Umbilical cord (tissue), 2 donors: ENCODE measurements around the gene CRABP1. TPM values are rescaled to one million over a fixed set of nuclear protein-coding genes. Genes with fewer than 3 reads are reported as not detected.

ENCODE experiments used
- DNase-seq: peaks from one replicate; pipeline ENCODE4 v3.0.0-alpha.2; 2015; ENCODE audit warnings: low spot score
- total RNA-seq: library from RNA; depleted of rRNA; stranded (reverse); fragments of >200 nt; gene quantifications from one replicate; pipeline ENCODE4 v1.2.3, GENCODE V29; 2014; ENCODE audit warnings: low replicate concordance; ENCODE audit not compliant: insufficient read depth

CRABP1 gene
- total RNA-seq, result 7.7 TPM

- DNase-seq, result no peak
These were observed at the start of gene CRABP1 for GRCh38 chr15:78340231-78341056. TSS of gene CRABP1 (plus strand) at chr15:78340353. CDS start at chr15:78340429, 76 bp downstream.

GRCh38 chr15:78291052-78291451 is 49.1 kb upstream of the CRABP1 start:
- no peak for DNase-seq

- DNase-seq, result peak; percentile 38
These were observed 48.5 kb upstream of the CRABP1 start for GRCh38 chr15:78291698-78292097.

GRCh38 chr15:78292219-78292618 is 47.9 kb upstream of the CRABP1 start:
- DNase-seq, result no peak

- DNase-seq, result peak; percentile 97
These were observed 40.8 kb upstream of the CRABP1 start, which contains the start of gene SKIC8 for GRCh38 chr15:78299101-78299930. TSS of gene SKIC8 (minus strand) at chr15:78299609. CDS start at chr15:78295686, 3,923 bp downstream.

- DNase-seq, result no peak
These were observed 38.8 kb upstream of the CRABP1 start for GRCh38 chr15:78301326-78301725.

- DNase-seq, result no peak
These were observed 38.3 kb upstream of the CRABP1 start for GRCh38 chr15:78301828-78302227.

GRCh38 chr15:78302579-78303312 is 37.4 kb upstream of the CRABP1 start:
- no peak for DNase-seq

- DNase-seq, result no peak
These were observed 35.7 kb upstream of the CRABP1 start for GRCh38 chr15:78304216-78305066.

GRCh38 chr15:78306176-78306774 is 33.9 kb upstream of the CRABP1 start:
- DNase-seq, result peak; percentile 75

GRCh38 chr15:78307976-78308375 is 32.2 kb upstream of the CRABP1 start:
- DNase-seq, result no peak

GRCh38 chr15:78308422-78309032 is 31.6 kb upstream of the CRABP1 start:
- peak; percentile 77 for DNase-seq

GRCh38 chr15:78311292-78311691 is 28.9 kb upstream of the CRABP1 start:
- no peak for DNase-seq

GRCh38 chr15:78312536-78312935 is 27.6 kb upstream of the CRABP1 start:
- DNase-seq, result no peak

GRCh38 chr15:78312957-78313356 is 27.2 kb upstream of the CRABP1 start:
- no peak for DNase-seq

- no peak for DNase-seq
These were observed 26.8 kb upstream of the CRABP1 start for GRCh38 chr15:78313383-78313782.

GRCh38 chr15:78314181-78314581 is 26.0 kb upstream of the CRABP1 start:
- DNase-seq, result no peak

- DNase-seq, result peak; percentile 60
These were observed 24.4 kb upstream of the CRABP1 start for GRCh38 chr15:78315686-78316282.

- peak; percentile 95 for DNase-seq
These were observed 23.7 kb upstream of the CRABP1 start for GRCh38 chr15:78316283-78317083.
